ENCODE measurements around the gene MTMR2. TPM values are rescaled to one million over a fixed set of nuclear protein-coding genes. Genes with fewer than 3 reads are reported as not detected.

The MTMR2 gene
- total and polyA plus RNA-seq, 2 donors (not counting 1 experiment from before 2014, with no cell fraction given) = 29.2 to 48.2 TPM

DNA sequence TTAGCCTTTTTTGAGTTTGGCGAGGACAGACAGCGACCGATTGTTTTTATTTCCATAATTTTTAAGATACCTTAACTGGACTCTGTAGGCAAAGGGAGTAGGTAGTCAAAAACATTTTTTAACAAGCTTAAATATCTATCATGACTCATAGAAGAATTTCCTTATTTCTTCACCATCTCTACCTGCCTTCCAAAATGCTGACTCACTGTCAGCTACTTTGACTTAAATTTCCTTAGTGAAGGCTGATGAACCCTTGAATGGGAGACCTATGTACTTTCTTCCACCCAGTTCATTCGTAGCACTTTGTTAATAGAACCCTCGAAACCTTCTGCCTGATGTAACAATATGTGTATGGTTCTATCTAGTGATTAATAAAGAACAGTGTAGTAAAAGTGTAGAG is 1.1 kb upstream of the MTMR2 start:
- H3K36me3 ChIP-seq (ENCODE audit: control insufficient read depth, insufficient read depth, low read length) = no peaks in the 10 kb centered on the region
- peaks cover 4% of the 10 kb centered on the region for H3K4me1 ChIP-seq (ENCODE audit: control insufficient read depth, extremely low read depth, insufficient read depth, low read length)
- H3K27ac ChIP-seq (ENCODE audit: insufficient read depth, low read length) = peak overlapping the region; percentile 38
- no peak overlapping the region for H2AFZ ChIP-seq (ENCODE audit: low read length)
- no peaks in the 10 kb centered on the region for H3K9me3 ChIP-seq (ENCODE audit: control insufficient read depth, insufficient read depth, low read depth, low read length)
- no peaks in the 10 kb centered on the region for H3K27me3 ChIP-seq (ENCODE audit: control insufficient read depth, insufficient read depth, low read length)
- peak overlapping the region; percentile 85 to 98 (median 91) for H3K4me3 ChIP-seq (replicated peaks in 1 of 4; ENCODE audit: control extremely low read depth in 1 of 4, insufficient read depth in 1 of 4, low read depth in 3 of 4, low read length in 4 of 4)
- no peak overlapping the region for H3K9ac ChIP-seq (ENCODE audit: insufficient read depth, low read length)
- DNase-seq (ENCODE audit: low read depth in 2 of 2) = peak; percentile 28 to 70
- H4K20me1 ChIP-seq (ENCODE audit: control insufficient read depth, extremely low read depth, insufficient read depth, low read length) = no peaks in the 10 kb centered on the region
- H3K4me2 ChIP-seq (ENCODE audit: extremely low read depth, insufficient read depth, low read length) = peak overlapping the region; percentile 77
- no peak for TF ChIP-seq EZH2 (IDR thresholded peaks at IDR 0.05; ENCODE audit: low read length, missing control alignments)
- TF ChIP-seq, protein P1, sequence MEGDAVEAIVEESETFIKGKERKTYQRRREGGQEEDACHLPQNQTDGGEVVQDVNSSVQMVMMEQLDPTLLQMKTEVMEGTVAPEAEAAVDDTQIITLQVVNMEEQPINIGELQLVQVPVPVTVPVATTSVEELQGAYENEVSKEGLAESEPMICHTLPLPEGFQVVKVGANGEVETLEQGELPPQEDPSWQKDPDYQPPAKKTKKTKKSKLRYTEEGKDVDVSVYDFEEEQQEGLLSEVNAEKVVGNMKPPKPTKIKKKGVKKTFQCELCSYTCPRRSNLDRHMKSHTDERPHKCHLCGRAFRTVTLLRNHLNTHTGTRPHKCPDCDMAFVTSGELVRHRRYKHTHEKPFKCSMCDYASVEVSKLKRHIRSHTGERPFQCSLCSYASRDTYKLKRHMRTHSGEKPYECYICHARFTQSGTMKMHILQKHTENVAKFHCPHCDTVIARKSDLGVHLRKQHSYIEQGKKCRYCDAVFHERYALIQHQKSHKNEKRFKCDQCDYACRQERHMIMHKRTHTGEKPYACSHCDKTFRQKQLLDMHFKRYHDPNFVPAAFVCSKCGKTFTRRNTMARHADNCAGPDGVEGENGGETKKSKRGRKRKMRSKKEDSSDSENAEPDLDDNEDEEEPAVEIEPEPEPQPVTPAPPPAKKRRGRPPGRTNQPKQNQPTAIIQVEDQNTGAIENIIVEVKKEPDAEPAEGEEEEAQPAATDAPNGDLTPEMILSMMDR (conservative IDR thresholded peaks at IDR 0.05 in 1 of 2, IDR thresholded peaks at IDR 0.05 in 1 of 2; ENCODE audit: low read depth in 1 of 2, low read length in 2 of 2) = no peak
- H3K79me2 ChIP-seq (ENCODE audit: control insufficient read depth, insufficient read depth, low read length) = peaks cover 36% of the 10 kb centered on the region

DNA sequence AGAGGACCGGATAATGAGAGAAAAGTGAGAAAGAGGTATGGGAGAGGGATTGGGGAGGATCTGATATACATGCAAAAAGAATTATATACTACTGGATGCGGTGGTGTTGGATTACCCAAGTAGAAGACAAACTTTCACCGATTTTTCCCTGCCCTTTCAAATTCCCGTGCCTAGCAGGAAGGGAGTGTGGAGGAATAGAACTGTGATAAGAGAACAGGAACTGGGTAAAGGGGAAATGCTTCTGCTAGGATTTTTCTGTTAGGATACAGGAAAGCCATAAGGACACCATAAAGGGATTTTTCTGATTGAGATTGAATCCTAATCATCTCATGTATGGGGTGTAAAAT is 480 bp upstream of the MTMR2 start:
- no peaks in the 10 kb centered on the region for H4K20me1 ChIP-seq (ENCODE audit: control insufficient read depth, extremely low read depth, insufficient read depth, low read length)
- no peaks in the 10 kb centered on the region for H3K36me3 ChIP-seq (ENCODE audit: control insufficient read depth, insufficient read depth, low read length)
- H3K27ac ChIP-seq (ENCODE audit: insufficient read depth, low read length) = peak overlapping the region; percentile 91
- H3K4me3 ChIP-seq (replicated peaks in 1 of 4; ENCODE audit: control extremely low read depth in 1 of 4, insufficient read depth in 1 of 4, low read depth in 3 of 4, low read length in 4 of 4) = peak overlapping the region; percentile 85 to 98 (median 91)
- H2AFZ ChIP-seq (ENCODE audit: low read length) = peak overlapping the region; percentile 89
- DNase-seq (ENCODE audit: low read depth in 2 of 2) = peak in 1 of 2 donors; percentile 73
- TF ChIP-seq EZH2 (IDR thresholded peaks at IDR 0.05; ENCODE audit: low read length, missing control alignments) = no peak
- TF ChIP-seq, protein P1 (conservative IDR thresholded peaks at IDR 0.05 in 1 of 2, IDR thresholded peaks at IDR 0.05 in 1 of 2; ENCODE audit: low read depth in 1 of 2, low read length in 2 of 2) = no peak
- peaks cover 4% of the 10 kb centered on the region for H3K4me1 ChIP-seq (ENCODE audit: control insufficient read depth, extremely low read depth, insufficient read depth, low read length)
- no peaks in the 10 kb centered on the region for H3K9me3 ChIP-seq (ENCODE audit: control insufficient read depth, insufficient read depth, low read depth, low read length)
- peak overlapping the region; percentile 94 for H3K9ac ChIP-seq (ENCODE audit: insufficient read depth, low read length)
- H3K4me2 ChIP-seq (ENCODE audit: extremely low read depth, insufficient read depth, low read length) = peak overlapping the region; percentile 77
- no peaks in the 10 kb centered on the region for H3K27me3 ChIP-seq (ENCODE audit: control insufficient read depth, insufficient read depth, low read length)
- peaks cover 42% of the 10 kb centered on the region for H3K79me2 ChIP-seq (ENCODE audit: control insufficient read depth, insufficient read depth, low read length)

DNA sequence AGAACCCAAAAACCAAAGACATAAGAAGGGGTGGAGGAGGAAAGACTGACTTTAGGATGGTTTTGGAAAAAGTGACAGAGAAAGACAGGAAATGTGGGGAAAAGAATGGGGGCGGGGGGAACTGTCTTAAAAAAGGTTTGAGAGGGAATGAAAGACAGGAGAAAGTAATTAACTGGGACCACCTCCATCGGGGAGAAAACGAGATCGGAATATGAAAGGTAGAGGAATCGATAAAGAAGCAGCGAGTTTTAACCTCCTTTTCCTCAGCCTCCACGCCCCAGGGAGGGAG is 524 bp downstream of the MTMR2 start:
- peaks cover 49% of the 10 kb centered on the region for H3K79me2 ChIP-seq (ENCODE audit: control insufficient read depth, insufficient read depth, low read length)
- DNase-seq (ENCODE audit: low read depth in 2 of 2) = peak in 1 of 2 donors; percentile 34
- H3K27me3 ChIP-seq (ENCODE audit: control insufficient read depth, insufficient read depth, low read length) = no peaks in the 10 kb centered on the region
- peak overlapping the region; percentile 91 for H3K27ac ChIP-seq (ENCODE audit: insufficient read depth, low read length)
- H2AFZ ChIP-seq (ENCODE audit: low read length) = peak overlapping the region; percentile 75
- H3K9ac ChIP-seq (ENCODE audit: insufficient read depth, low read length) = peak overlapping the region; percentile 94
- H3K4me2 ChIP-seq (ENCODE audit: extremely low read depth, insufficient read depth, low read length) = peak overlapping the region; percentile 91
- no peak for TF ChIP-seq EZH2 (IDR thresholded peaks at IDR 0.05; ENCODE audit: low read length, missing control alignments)
- TF ChIP-seq, protein P1 (conservative IDR thresholded peaks at IDR 0.05 in 1 of 2, IDR thresholded peaks at IDR 0.05 in 1 of 2; ENCODE audit: low read depth in 1 of 2, low read length in 2 of 2) = no peak
- no peaks in the 10 kb centered on the region for H3K36me3 ChIP-seq (ENCODE audit: control insufficient read depth, insufficient read depth, low read length)
- H4K20me1 ChIP-seq (ENCODE audit: control insufficient read depth, extremely low read depth, insufficient read depth, low read length) = no peaks in the 10 kb centered on the region
- H3K4me1 ChIP-seq (ENCODE audit: control insufficient read depth, extremely low read depth, insufficient read depth, low read length) = peaks cover 4% of the 10 kb centered on the region
- H3K4me3 ChIP-seq (replicated peaks in 1 of 4; ENCODE audit: control extremely low read depth in 1 of 4, insufficient read depth in 1 of 4, low read depth in 3 of 4, low read length in 4 of 4) = peak overlapping the region; percentile 85 to 98 (median 91)
- H3K9me3 ChIP-seq (ENCODE audit: control insufficient read depth, insufficient read depth, low read depth, low read length) = no peaks in the 10 kb centered on the region

All from fibroblast of lung (primary cell).